Measurements from ENCODE around the gene FBXW12. TPM values are rescaled to one million over a fixed set of nuclear protein-coding genes. Genes with fewer than 3 reads are reported as not detected.
A peak's percentile ranks its signal among the peaks of the same experiment; 100 is the strongest.

Gene FBXW12
- total and polyA plus RNA-seq, 2 of the 8 experiments (the other 6 are each of a cell fraction or from before 2014, with no cell fraction given) = 0.35 to 0.85 TPM

GRCh38 chr3:48426401-48426909, 54.4 kb downstream of the FBXW12 start:
- Histone ChIP-seq H3K18ac (ENCODE audit: extremely low read depth, low read length) (no peak overlapping the region), H3K23ac (ENCODE audit: insufficient read length) (no peak overlapping the region), H2BK12ac (ENCODE audit: low read depth, low read length) (no peak overlapping the region), H2BK5ac (ENCODE audit: low read depth, low read length) (no peak overlapping the region), H2AK5ac (ENCODE audit: low read depth, low read length) (no peak overlapping the region), H3K23me2 (ENCODE audit: low read depth, low read length) (peaks cover 13% of the 10 kb centered on the region), H2BK20ac (ENCODE audit: low read length) (no peak overlapping the region), H2BK120ac (replicated peaks; ENCODE audit: low read depth, low read length) (no peak overlapping the region), H3K14ac (ENCODE audit: insufficient read length) (no peak overlapping the region), H3K4ac (replicated peaks; ENCODE audit: insufficient read length, low read depth, low read length) (no peak overlapping the region), H3K79me1 (ENCODE audit: low read depth, low read length) (peaks cover 46% of the 10 kb centered on the region), H2BK15ac (ENCODE audit: low read length) (no peak overlapping the region), H3K9ac (replicated peaks in 1 of 4; ENCODE audit: extremely low read depth in 1 of 4, low read depth in 3 of 4, low read length in 3 of 4) (no peak overlapping the region; a peak in 3 of 7 replicates), H4K20me1 (replicated peaks in 1 of 2; ENCODE audit: control insufficient read depth in 1 of 2, insufficient read depth in 2 of 2, low read length in 2 of 2) (peaks cover 20 to 39% of the 10 kb centered on the region in 2 experiments), H3K79me2 (ENCODE audit: control insufficient read depth in 1 of 2, insufficient read depth in 2 of 2, low read length in 2 of 2) (peaks cover 32 to 76% of the 10 kb centered on the region in 2 experiments), H4K5ac (ENCODE audit: insufficient read length, low read depth, low read length) (no peak overlapping the region), H3K56ac (replicated peaks; ENCODE audit: insufficient read length, low read depth, low read length) (no peak overlapping the region), H3K4me2 (ENCODE audit: insufficient read depth in 1 of 2, low read depth in 2 of 2, low read length in 2 of 2) (no peak overlapping the region; a peak in 1 of 4 replicates), H3K36me3 (ENCODE audit: control insufficient read depth in 2 of 4, insufficient read depth in 4 of 4, low read length in 3 of 4) (peaks cover 5 to 9% (median 5%) of the 10 kb centered on the region in 4 experiments; a peak in 6 of 8 replicates), H3K27ac (ENCODE audit: low read depth, low read length) (no peak overlapping the region), H3K4me3 (ENCODE audit: extremely low read depth in 1 of 4, insufficient read depth in 2 of 4, low read depth in 3 of 4, low read length in 4 of 4) (no peak overlapping the region), H3K9me3 (ENCODE audit: insufficient read depth in 2 of 2, low read depth in 1 of 2, low read length in 1 of 2) (no peaks in the 10 kb centered on the region), H4K8ac (ENCODE audit: extremely low read depth, insufficient read depth, low read length) (0 out of 2 replicates have a peak overlapping the region, but pooled peaks have one; percentile 18), H2AFZ (ENCODE audit: low read length) (no peak overlapping the region), H3K27me3 (replicated peaks in 1 of 4; ENCODE audit: control insufficient read depth in 3 of 4, extremely low read depth in 1 of 4, insufficient read depth in 3 of 4, low read length in 3 of 4) (no peaks in the 10 kb centered on the region), H4K91ac (replicated peaks; ENCODE audit: insufficient read length, low read length) (no peak overlapping the region), H3K4me1 (replicated peaks in 1 of 4; ENCODE audit: control insufficient read depth in 3 of 4, insufficient read depth in 4 of 4, low read length in 3 of 4) (peaks cover 7 to 40% (median 20%) of the 10 kb centered on the region in 4 experiments)
- ChIA-PET POLR2A (ENCODE audit: partially characterized antibody) (interaction anchor here (0.6 to 31.5 kb wide), 11 partner anchors 7 to 197 kb away, joined by 3 to 650 read pairs (median 3); partner anchors contain the start of genes ATRIP, CCDC51, FBXW12 and TMA7), CTCF (ENCODE audit: partially characterized antibody) (interaction anchor here (0.6 to 5.4 kb wide), 5 partner anchors 10 to 152 kb away, joined by 3 to 34 read pairs (median 3); no protein-coding TSS in a partner anchor)
- 96% methylated on average over 9 of the region's 11 CpGs; no CpG with 5 or more reads in 1 of the 2 experiments for WGBS, 2 experiments (ENCODE audit: extremely low coverage in 1 of 2, insufficient coverage in 1 of 2, insufficient read length in 1 of 2, insufficient replicate concordance in 2 of 2, low coverage in 1 of 2, low lambda C conversion rate in 2 of 2, missing lambda C conversion rate in 1 of 2)
- FAIRE-seq (no peak), DNase-seq (ENCODE audit: low read depth in 1 of 2, low spot score in 2 of 2) (no peak)
- TF ChIP-seq PHF8 (conservative IDR thresholded peaks at IDR 0.05; ENCODE audit: low read depth, low read length) = no peak
- no peak for TF ChIP-seq EP300 (IDR thresholded peaks at IDR 0.05; ENCODE audit: borderline replicate concordance in 1 of 2, low read depth in 2 of 2, low read length in 2 of 2)
- TF ChIP-seq CBX5 (IDR thresholded peaks at IDR 0.05; ENCODE audit: low read depth, low read length) = no peak
- TF ChIP-seq TBP (IDR thresholded peaks at IDR 0.05; ENCODE audit: low read depth, low read length) = no peak

All from H1 (cell line).